HCT116 (cell line): ENCODE data around the gene UBL4B. TPM values are rescaled to one million over a fixed set of nuclear protein-coding genes. Genes with fewer than 3 reads are reported as not detected.
A peak's percentile ranks its signal among the peaks of the same experiment; 100 is the strongest.

Experiments used
- ATAC-seq: fragments of 200-7000 bp; cut with Tn5 transposase; 2 replicates; pipeline ENCODE4 v1.9.1; 2020; ENCODE audit warnings: mild to moderate bottlenecking, moderate library complexity
- BruUV-seq: library from RNA; stranded (reverse); fragments of 400-500 nt; replicated peaks from 2 replicates; lab custom pipeline; 2021; lab: Mats Ljungman, UMichigan
- CTCF ChIA-PET: fragments of 300-600 bp; sonication (Branson Sonifier 250); formaldehyde crosslinking; loops from one replicate; lab custom pipeline; 2021; ENCODE audit warnings: antibody characterized with exemption; lab: Charles Lee
- POLR2A ChIA-PET: fragments of 300-600, 350-600 bp; sonication (Branson Sonifier 250); formaldehyde crosslinking; loops from one replicate; lab custom pipeline; 2021; ENCODE audit warnings: antibody characterized with exemption; lab: Charles Lee
- RAD21 ChIA-PET, 2 experiments: fragments of 300-600 bp; sonication (Branson Sonifier 250); formaldehyde crosslinking; loops; one replicate each; lab custom pipeline; 2023; ENCODE audit warnings: low total read pairs in 2 of 2; ENCODE audit not compliant: uncharacterized antibody in 2 of 2, unreplicated experiment in 2 of 2, low non-redundant PET in 1 of 2; lab: Charles Lee
- DNase-seq: peaks from one replicate; pipeline ENCODE4 v3.0.0-alpha.2; 2010; ENCODE audit warnings: low read depth, low spot score
- H2AFZ ChIP-seq: fragments of 200-600 bp; shearing (Covaris generic), sonication (generic); 2 replicates; pipeline ENCODE4 v1.6.1; 2017; ENCODE audit warnings: low read depth, mixed run types, mixed read lengths, antibody characterized with exemption, low read length; ENCODE audit not compliant: poor library complexity, severe bottlenecking
- H3K27ac ChIP-seq: 2 replicates; pipeline ENCODE4 v1.5.1; 2012; ENCODE audit warnings: low read depth, low read length
- H3K27me3 ChIP-seq: fragments of 200-600 bp; sonication (generic); 2 replicates; pipeline ENCODE4 v1.6.1; 2016; ENCODE audit warnings: mixed run types, low read length, mixed read lengths; ENCODE audit not compliant: insufficient read depth
- H3K36me3 ChIP-seq, 2 experiments: fragments of 200-500 bp in 1 of 2; fragments of 200-600 bp in 1 of 2; sonication (Bioruptor generic) in 1 of 2; sonication (generic) in 1 of 2; 2 replicates each; pipeline versions ENCODE4 v1.5.1 to v1.6.1; 2014 to 2016; ENCODE audit warnings: low read length in 2 of 2, inconsistent platforms in 1 of 2, mixed read lengths in 1 of 2, mixed run types in 1 of 2; ENCODE audit not compliant: insufficient read depth in 2 of 2, control insufficient read depth in 1 of 2
- H3K4me1 ChIP-seq, 2 experiments: fragments of 200-600 bp in 1 of 2; sonication (generic) in 1 of 2; 2 replicates each; pipeline versions ENCODE4 v1.5.1 to v1.6.1; 2012 to 2017; ENCODE audit warnings: low read length in 2 of 2, inconsistent platforms in 1 of 2, mild to moderate bottlenecking in 1 of 2, mixed read lengths in 1 of 2, mixed run types in 1 of 2, moderate library complexity in 1 of 2; ENCODE audit not compliant: insufficient read depth in 2 of 2, control insufficient read depth in 1 of 2
- H3K4me2 ChIP-seq: fragments of 200-600 bp; sonication (generic); 2 replicates; pipeline ENCODE4 v1.6.1; 2017; ENCODE audit warnings: mixed run types, low read length, mixed read lengths
- H3K4me3 ChIP-seq, 2 experiments: fragments of 200-600 bp in 1 of 2; sonication (generic) in 1 of 2; replicated peaks in 1 of 2; 2 replicates each; pipeline ENCODE4 v1.5.1; 2011 to 2016; ENCODE audit warnings: low read length in 2 of 2, control low read depth in 1 of 2, low read depth in 1 of 2, mild to moderate bottlenecking in 1 of 2, mixed read lengths in 1 of 2, mixed run types in 1 of 2
- H3K79me2 ChIP-seq: fragments of 200-600 bp; sonication (generic); 2 replicates; pipeline ENCODE4 v1.6.1; 2017; ENCODE audit warnings: mild to moderate bottlenecking, mixed run types, low read length, moderate library complexity, mixed read lengths; ENCODE audit not compliant: insufficient read depth
- H3K9ac ChIP-seq: fragments of 200-600 bp; sonication (generic); 2 replicates; pipeline ENCODE4 v1.6.1; 2016; ENCODE audit warnings: low read length, mixed read lengths
- H3K9me2 ChIP-seq: fragments of 200-600 bp; sonication (generic), shearing (Covaris generic); 2 replicates; pipeline ENCODE4 v1.6.1; 2017; ENCODE audit warnings: mixed run types, mild to moderate bottlenecking, moderate library complexity; ENCODE audit not compliant: insufficient read depth
- H3K9me3 ChIP-seq, 2 experiments: fragments of 200-500 bp in 1 of 2; fragments of 200-600 bp in 1 of 2; sonication (Bioruptor generic) in 1 of 2; sonication (generic) in 1 of 2; 2 replicates each; pipeline ENCODE4 v1.6.1; 2014 to 2017; ENCODE audit warnings: low read length in 2 of 2, mixed read lengths in 2 of 2, inconsistent platforms in 1 of 2, low read depth in 1 of 2, mild to moderate bottlenecking in 1 of 2, mixed run types in 1 of 2, moderate library complexity in 1 of 2; ENCODE audit not compliant: control insufficient read depth in 1 of 2, insufficient read depth in 1 of 2
- H4K20me1 ChIP-seq: fragments of 200-600 bp; sonication (generic), shearing (Covaris generic); 2 replicates; pipeline ENCODE4 v1.6.1; 2017; ENCODE audit warnings: mixed run types, mild to moderate bottlenecking, moderate library complexity; ENCODE audit not compliant: insufficient read depth
- CBX3 ChIP-seq: IDR thresholded peaks from 2 replicates; pipeline ENCODE4 v1.6.1; 2012; ENCODE audit warnings: low read depth
- CTCF ChIP-seq, 3 experiments: fragments of 200-600 bp in 1 of 3; sonication (generic) in 1 of 3; IDR thresholded peaks in 2 of 3; conservative IDR thresholded peaks in 1 of 3; 2 replicates each; pipeline ENCODE4 v1.5.1; 2012 to 2017; ENCODE audit warnings: low read depth in 2 of 3, low read length in 2 of 3, antibody characterized with exemption in 1 of 3, borderline replicate concordance in 1 of 3, control low read depth in 1 of 3, mild to moderate bottlenecking in 1 of 3, mixed read lengths in 1 of 3, mixed run types in 1 of 3, moderate library complexity in 1 of 3; ENCODE audit not compliant: insufficient read depth in 1 of 3
- ELF1 ChIP-seq: IDR thresholded peaks from 2 replicates; pipeline ENCODE4 v1.6.1; 2012; ENCODE audit warnings: low read depth, borderline replicate concordance
- MAX ChIP-seq: IDR thresholded peaks from 2 replicates; pipeline ENCODE4 v1.6.1; 2012
- POLR2A ChIP-seq: IDR thresholded peaks from 2 replicates; pipeline ENCODE4 v1.7.0; 2011; ENCODE audit warnings: borderline replicate concordance; ENCODE audit not compliant: insufficient read depth, insufficient read length; ENCODE audit errors: extremely low read depth
- intact Hi-C: fragments of 100-400 bp; cut with micrococcal nuclease; formaldehyde crosslinking; loops from 2 replicates; pipeline ENCODE4 v1.10.0; 2022
- total RNA-seq: library from RNA; stranded (reverse); gene quantifications from one replicate; pipeline ENCODE4 v1.2.1, GENCODE V29; 2021; ENCODE audit not compliant: unreplicated experiment

UBL4B gene
- total RNA-seq, 1 experiment from 2014 or later = 0.57 TPM

- ChIA-PET CTCF (no interaction called here), POLR2A (no interaction called here), RAD21 (no interaction called here)
- no peak overlapping the region for H3K9ac ChIP-seq
- no peaks in the 10 kb centered on the region for H3K9me3 ChIP-seq
- peaks cover 17% of the 10 kb centered on the region; the same call in 1 of the 2 replicates for H3K79me2 ChIP-seq
- ATAC-seq (0 out of 2 replicates have a peak, but pooled peaks have one; percentile 19), DNase-seq (peak; percentile 27)
- peaks cover 11 to 39% of the 10 kb centered on the region in 2 experiments for H3K4me1 ChIP-seq
- no peaks in the 10 kb centered on the region for H4K20me1 ChIP-seq
- H2AFZ ChIP-seq = no peak overlapping the region
- peaks cover 26% of the 10 kb centered on the region; the same call in 1 of the 2 replicates for H3K27me3 ChIP-seq
- H3K27ac ChIP-seq = no peak overlapping the region
- BruUV-seq = no TSS peak
- H3K4me2 ChIP-seq = 0 out of 2 replicates have a peak overlapping the region, but pooled peaks have one; percentile 0
- H3K36me3 ChIP-seq = no peaks in the 10 kb centered on the region
- intact Hi-C loops = no loop called here
- no peaks in the 10 kb centered on the region for H3K9me2 ChIP-seq
- TF ChIP-seq CTCF (IDR thresholded peaks at IDR 0.05 in 2 of 3, conservative IDR thresholded peaks at IDR 0.05 in 1 of 3; ENCODE audit: borderline replicate concordance in 1 of 3, insufficient read depth in 1 of 3, low read depth in 2 of 3, low read length in 2 of 3) (peak; percentile 47 to 73 (median 65); a peak in 5 of 6 replicates), CBX3 (no peak), MAX (no peak), ELF1 (no peak), POLR2A (no peak)
- H3K4me3 ChIP-seq = no peak overlapping the region
Observed at GRCh38 chr1:110148961-110149360, 36.7 kb downstream of the UBL4B start.
